Inflammatory macrophage treated with lipopolysaccharide for 1 hour (primary cell): ENCODE results near the gene BTNL9.
"Not testable (repeated sequence)": the region's sequence is repeated elsewhere in the genome, so short reads cannot be mapped to it uniquely, and the experiment has no call there.

Source experiments
- DNase-seq, 2 donors: peaks; one replicate each; pipeline ENCODE4 v3.0.0-alpha.2; 2020 to 2022

The BTNL9 gene

DNA sequence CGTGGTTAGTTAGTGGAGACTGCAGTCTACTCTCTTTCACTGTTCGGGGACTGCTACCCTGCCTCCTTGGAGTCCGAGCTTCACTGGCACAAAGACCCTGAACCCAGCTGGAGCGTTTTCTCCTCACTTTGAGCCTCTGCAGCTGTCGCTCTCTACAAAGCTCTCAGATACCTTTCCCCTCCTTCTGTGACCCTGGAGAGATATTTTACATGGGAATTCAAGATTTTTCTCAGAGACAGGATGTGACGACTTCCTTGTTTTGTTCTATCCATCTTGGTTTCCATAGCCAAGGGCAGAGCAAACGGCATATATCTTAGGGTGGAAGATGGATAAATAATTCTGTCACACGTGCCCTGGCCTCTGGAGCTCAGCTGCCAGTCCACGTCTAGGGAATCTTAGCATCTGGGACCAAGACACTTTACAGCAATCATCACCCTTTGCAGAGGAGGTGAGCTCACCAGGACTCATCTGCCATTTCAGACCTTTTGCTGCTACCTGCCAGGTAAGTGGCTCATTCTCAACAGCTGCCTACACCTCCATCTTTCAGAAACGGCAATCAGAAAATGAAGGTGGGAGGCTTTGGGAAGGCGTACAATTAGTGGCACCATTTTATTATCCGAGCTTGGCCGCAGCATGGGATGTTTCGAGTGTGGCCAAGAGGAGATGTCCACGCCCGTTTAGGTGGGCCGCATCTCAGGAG, at the start of gene BTNL9:
Gene BTNL9, plus strand, starts transcription at position 336 of the 700 bp plus-strand sequence. CDS start 5,224 bp downstream, outside the sequence.
- no peak for DNase-seq

DNA sequence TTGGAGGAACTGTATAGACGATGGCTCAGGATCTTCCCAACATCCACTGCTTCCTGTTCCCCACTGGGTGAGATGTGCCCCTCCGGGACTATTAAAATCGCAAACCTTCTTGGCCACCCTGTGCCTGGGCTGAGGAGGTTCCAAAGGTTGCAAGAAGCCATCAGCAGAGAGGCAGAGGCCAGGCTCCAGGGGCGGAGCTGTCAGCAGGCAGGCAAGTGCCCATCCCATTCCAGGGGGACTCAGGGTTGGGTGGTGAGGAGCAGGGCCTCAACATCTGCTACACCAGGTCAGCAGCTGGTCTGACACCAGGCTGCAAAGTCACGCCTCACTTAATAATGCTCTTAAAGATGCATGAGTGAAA, 49.2 kb upstream of the BTNL9 start:
- DNase-seq, result no peak

DNA sequence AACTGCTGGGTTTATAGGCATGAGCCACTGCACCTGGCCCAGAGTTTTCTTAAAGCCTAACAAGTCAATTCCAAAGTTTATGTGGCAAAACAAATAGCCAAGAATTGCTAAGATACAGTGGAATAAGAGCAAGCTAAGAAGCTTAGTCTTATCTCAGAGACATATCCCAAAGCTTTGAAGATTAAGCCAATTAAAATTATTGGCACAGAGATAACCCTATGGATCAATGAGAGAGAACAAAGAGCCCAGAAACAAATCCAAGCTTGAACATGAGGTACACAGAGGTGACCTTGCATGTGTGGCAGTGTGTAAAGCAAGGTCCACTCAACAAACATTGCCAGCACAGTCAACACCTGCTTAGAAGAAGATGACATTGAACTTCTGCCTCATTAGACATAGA, 38.1 kb upstream of the BTNL9 start:
- no peak for DNase-seq

DNA sequence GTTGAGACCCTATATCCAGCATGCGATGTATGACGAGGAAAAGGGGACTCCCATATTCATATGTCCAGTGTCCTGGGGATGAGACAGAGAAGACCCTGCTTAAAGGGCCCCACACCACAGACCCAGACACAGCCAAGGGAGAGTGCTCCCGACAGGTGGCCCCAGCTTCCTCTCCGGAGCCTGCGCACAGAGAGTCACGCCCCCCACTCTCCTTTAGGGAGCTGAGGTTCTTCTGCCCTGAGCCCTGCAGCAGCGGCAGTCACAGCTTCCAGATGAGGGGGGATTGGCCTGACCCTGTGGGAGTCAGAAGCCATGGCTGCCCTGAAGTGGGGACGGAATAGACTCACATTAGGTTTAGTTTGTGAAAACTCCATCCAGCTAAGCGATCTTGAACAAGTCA, 34.3 kb upstream of the BTNL9 start:
- DNase-seq, result no peak

DNA sequence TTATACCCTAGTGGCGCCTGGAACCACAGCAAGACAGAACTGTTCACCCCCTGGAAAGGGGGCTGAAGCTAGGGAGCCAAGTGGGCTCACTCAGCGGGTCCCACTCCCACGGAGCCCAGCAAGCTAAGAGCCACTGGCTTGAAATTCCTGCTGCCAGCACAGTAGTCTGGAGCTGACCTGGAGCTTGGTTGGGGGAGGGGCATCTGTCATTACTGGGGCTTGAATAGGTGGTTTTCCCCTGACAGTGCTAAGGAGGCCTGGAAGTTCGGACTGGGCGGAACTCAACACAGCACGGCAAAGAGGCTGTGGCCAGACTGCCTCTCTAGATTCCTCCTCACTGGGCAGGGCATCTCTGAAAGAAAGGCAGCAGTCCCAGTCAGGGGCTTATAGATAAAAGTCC, 31.9 kb upstream of the BTNL9 start:
- DNase-seq, result no peak

DNA sequence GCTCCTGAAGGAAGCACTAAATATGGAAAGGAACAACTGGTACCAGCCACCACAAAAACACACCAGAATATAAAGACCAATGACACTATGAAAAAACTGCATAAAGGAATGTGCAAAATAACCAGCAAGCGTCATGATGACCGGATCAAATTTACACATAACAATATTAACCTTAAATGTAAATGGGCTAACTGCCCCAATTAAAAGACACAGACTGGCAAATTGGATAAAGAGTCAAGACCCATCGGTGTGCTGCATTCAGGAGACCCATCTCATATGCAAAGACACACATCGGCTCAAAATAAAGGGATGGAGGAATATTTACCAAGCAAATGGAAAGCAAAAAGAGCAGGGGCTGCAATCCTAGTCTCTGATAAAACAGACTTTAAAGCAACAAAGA, 30.0 kb upstream of the BTNL9 start:
- not testable (repeated sequence) for DNase-seq

DNA sequence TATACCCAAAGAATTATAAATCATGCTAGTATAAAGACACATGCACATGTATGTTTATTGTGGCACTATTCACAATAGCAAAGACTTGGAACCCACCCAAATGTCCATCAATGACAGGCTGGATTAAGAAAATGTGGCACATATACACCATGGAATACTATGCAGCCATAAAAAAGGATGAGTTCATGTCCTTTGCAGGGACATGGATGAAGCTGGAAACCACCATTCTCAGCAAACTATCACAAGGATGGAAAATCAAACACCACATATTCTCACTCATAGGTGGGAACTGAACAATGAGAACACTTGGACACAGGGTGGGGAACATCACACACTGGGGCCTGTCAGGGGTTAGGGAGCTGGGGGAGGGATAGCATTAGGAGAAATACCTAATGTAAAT, 25.4 kb upstream of the BTNL9 start:
- not testable (repeated sequence) for DNase-seq

DNA sequence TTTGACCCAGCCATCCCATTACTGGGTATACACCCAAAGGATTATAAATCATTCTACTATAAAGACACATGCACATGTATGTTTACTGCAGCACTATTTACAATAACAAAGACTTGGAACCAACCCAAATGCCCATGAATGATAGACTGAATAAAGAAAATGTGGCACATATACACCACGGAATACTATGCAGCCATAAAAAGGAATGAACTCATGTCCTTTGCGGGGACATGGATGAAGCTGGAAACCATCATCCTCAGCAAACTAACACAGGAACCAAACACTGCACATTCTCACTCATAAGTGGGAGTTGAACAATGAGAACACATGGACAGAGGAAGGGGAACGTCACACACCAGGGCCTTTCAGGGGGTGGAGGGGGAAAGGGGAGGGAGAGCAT, 22.6 kb upstream of the BTNL9 start:
- not testable (repeated sequence) for DNase-seq

DNA sequence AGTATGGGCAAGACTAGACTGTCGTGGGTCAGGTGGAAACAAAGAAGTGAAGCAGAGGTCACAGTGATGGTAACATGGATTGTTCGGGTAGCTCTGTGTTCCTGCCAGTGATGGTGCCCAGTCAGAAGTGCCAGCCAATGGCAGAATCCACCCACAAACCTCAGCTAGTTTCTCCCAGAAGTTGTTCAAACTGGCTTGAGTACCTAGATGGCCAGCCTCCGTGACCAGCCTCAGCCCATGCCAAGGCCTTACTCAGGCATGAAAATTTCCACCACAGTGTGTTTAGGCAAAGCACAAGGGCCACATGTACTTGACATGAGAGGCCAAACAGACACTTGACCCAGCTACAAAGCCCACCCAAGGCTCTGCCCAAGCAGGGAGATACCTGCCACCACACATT, 19.4 kb upstream of the BTNL9 start:
- DNase-seq, result no peak

DNA sequence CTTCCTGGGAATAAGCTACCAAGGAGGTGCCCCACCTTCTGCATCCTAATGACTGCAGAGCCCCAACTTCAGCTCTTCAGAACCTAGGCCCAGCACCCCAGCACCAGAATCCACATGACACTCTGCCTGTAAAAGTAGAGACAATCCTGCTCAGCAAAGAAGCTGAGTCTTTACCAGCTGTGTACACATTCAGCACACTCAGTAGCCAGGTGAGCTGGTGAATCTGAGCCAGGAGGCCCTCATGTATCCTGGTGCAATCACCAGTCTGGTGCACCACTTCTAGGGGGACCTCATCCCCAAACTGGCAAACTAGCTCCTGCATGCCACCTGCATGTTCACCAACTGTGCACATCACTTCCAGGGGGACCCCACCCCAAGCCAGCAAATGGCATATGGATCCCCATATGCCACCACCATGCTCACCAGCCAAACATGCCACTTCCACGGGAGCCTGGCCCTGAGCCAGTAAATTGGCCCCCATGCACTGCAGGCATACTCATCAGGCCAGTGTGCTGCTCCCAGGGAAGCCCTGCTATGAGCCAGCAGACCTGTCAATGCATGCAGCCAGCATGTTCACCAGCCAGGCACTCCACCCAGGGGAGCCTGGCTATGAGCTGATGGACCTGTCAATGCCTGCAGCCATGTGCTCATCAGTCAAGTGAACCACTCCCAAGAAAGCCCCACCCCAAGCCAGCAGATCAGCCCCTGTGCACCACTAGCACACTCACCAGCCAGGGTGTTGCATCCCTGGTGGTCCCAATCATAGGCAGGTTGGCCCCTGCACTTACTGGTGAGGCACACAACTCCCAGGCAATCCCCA, 15.6 kb upstream of the BTNL9 start:
- no peak for DNase-seq

DNA sequence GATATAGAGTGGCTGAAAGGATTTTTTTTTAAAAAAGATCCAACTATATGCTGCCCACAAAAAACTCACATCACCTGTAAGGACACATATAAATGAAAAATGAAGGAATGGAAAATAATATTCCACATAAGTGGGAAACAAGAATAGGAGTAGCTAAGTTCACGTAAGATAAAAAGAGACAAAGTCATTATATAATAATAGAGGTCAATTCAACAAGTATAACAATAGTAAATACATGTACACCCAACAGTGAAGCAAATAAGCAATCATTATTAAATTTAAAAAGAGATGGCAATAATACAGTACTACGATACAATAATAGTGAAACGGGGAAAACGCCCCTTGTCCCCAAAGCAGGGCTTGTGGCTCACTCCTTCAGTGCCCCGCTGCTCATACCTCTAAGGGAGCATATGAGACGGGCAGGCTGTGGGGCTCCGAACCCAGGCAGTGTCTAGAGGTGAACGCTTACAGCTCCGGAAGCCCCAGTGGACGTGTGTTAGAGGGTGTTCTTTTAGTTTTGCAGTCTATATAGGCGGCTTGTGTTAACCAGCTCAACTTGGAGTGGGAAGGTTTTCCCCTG, 12.5 kb upstream of the BTNL9 start:
- DNase-seq, result no peak

DNA sequence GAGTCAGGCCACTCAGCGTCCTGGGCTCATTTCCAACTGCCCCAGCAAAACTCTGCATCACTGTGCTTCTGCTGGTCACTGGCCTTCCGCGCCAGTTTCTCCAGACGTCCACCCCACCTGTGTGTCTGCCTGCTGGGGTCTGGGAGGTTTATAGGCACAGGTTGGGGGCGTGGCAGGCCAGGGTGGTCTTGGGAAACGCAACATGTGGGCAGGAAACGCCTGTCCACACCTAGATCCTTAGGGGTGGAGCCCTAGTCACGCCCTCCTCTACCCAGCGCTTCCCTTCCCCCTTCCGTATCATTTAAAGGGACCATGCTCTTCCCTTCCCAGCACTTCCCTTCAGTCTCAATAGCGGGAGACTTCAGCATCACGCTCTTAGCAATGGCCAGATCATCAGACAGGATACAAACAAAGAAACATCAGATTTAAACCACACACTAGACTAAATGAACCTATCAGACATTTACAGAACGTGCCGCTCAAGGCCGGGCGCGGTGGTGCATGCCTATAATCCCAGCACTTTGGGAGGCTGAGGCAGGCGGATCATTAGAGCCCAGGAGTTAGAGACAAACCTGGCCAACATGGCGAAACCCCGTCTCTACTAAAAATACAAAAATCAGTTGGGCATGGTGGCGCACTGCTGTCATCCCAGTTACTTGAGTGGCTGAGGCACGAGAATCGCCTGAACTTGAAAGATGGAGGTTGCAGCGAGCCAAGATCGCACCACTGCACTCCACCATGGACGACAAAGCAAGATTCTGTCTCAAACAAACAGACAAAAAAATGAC, 11.8 kb upstream of the BTNL9 start:
- DNase-seq, result no peak

DNA sequence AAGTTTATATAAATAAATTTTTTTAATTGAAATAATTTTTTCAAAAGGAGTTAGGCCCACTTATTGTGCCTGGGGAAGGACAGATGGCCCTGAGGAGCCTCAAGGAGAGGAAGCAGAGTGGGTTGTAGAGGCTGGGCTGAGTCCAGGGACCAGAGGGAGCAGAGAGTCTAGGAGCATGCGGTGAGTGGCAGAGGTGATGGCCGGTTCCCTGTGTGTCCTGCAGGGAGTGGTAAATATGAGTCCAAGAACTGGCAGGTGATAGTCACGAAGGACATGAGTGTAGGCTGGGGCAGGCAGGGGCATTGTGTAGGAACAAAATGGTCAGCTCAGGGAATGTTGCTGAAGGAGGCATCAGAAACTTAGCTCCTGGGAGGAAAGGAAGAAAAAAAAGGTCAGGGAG, 8.3 kb upstream of the BTNL9 start:
- no peak for DNase-seq

DNA sequence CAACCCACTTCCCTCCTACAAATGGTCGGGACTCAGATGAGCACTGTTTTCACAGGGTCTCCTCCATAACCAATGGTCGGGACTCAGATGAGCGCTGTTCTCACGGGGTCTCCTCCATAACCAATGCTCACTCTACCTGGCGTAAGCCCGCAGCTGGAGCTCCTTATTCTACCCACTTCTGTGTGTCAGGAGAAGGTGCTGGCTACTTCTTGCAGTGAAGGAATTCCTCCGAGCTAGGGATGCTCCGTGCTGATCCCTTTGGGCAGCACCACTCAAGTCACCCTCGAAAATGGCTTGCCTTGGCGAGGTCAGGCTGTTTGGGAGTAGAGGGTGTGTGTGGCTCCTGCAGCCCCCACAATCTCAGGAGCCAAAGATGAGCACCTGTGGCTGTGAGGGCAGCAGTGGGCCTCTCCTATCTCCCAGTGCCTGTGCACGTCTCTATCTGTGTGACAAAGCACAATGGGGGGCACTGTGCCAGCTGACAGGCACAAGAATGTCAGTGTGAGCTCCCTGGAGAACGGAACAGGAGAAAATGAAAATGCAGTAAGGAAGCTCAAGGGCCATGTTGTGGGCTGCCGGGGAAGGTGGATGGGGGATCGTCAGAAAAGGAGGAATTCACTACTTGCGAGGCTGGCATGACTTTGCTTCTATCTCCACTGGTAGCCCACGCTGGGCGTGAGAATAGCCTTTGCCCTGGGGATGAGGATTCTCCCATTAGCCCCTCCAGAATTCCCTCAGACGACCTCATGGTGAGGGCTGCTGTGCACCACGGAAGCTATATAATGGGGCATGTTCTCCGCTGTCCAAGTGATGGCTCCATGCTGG, 3.9 kb upstream of the BTNL9 start:
- DNase-seq, result no peak

DNA sequence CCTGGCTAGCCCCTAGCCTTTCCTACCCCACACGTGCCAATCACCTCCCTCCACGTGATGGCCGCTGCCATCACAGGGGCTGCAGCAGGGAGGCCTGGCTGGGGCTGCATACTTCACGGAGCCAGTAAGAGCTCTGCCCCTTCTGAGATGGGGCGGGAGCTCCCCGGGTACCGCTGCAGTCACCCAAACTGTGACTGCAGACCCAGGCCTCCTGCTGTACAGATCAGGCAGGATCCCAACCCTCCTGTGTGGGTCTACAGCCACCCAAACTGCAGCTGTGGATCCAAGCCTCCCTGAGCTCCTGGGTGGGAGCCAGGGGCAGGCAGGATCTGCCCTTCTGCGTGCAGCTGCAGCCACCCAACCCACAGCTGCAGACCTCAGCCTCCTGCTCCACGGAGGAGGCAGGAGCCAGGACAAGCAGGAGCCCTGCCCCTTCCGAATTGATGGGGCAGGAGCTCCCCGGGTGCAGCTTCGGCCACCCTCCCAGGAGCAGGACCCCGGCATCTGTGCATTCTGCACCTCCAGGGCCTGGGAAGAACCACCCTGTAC, 3.2 kb upstream of the BTNL9 start:
- no peak for DNase-seq

DNA sequence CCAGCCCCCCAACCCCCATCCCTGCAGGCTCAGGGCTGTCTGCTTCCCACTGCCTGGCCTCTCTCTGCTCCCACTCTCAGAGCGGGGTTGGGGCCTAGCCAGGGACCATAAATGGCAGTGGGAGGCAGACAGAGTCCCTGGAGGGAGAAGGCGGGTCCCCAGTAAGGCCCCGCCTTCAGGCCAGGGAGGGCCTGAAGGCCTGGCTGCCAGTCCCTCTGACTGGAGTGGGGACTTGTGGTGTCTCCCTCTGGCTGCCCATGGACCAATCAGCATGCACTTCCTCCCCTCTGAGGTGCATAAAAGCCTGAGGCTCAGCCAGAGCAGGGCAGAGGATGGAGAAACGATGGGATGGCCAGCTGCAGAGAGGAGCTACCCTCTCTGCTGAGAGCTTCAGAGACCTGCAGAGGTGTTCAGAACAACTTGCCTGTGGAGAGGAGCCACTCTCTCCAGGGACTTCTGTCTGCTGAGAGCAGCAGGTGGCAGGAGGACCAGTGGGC, 2.7 kb upstream of the BTNL9 start:
- DNase-seq, result no peak

DNA sequence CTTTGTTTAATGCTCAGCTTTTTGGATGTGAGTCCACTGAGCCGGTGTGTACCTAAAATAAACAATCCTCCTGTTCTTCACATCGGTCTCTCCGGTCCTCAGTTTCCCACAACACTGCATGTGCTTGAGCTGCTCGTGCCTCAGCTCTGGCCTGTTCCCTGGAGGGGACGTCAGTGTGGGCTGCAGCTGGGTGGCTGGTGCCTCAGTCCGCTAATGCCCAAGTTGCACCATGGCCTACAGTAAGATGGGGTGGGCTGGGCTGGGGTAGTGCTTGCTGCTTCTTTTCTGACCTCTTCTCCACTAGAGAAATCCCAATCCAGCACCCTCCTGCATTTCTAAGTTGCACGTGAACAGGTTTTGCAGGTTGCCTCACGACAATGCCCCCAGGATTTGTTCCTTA, 595 bp upstream of the BTNL9 start:
- DNase-seq, result no peak

DNA sequence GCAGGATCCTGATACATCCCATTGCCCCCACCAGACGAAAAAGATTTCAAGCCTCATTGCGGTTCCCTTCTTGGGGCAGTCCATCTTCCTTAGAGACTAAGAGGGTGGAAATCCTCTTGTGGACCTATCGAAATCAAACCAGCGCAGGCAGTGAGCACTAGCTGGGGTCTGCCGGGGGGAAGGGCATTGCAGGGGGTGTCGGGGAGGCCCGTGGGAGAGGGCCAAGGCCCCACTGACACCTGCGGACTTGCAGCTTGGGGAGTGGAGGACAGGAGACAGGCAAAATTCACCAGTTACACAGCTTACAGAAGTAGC, 522 bp downstream of the BTNL9 start:
- DNase-seq, result no peak

DNA sequence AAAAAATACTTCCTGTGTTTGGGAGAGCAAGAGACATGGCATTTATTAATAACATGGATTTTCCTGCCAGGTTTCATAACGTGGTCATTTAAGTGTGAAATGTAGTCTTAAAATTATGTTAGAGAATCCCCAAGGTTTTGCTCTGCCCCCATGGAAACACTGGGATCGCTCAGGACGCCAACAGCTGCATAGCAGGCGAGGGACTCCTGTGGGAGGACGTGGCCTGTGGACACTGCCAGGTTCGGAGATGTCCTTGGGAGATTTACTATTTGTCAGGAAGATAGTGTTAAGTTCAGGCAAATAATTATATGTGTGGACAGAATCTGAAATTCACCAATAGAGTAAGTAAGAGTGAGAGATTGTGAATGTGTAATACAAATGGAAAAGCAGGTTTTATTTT, 977 bp downstream of the BTNL9 start:
- no peak for DNase-seq

DNA sequence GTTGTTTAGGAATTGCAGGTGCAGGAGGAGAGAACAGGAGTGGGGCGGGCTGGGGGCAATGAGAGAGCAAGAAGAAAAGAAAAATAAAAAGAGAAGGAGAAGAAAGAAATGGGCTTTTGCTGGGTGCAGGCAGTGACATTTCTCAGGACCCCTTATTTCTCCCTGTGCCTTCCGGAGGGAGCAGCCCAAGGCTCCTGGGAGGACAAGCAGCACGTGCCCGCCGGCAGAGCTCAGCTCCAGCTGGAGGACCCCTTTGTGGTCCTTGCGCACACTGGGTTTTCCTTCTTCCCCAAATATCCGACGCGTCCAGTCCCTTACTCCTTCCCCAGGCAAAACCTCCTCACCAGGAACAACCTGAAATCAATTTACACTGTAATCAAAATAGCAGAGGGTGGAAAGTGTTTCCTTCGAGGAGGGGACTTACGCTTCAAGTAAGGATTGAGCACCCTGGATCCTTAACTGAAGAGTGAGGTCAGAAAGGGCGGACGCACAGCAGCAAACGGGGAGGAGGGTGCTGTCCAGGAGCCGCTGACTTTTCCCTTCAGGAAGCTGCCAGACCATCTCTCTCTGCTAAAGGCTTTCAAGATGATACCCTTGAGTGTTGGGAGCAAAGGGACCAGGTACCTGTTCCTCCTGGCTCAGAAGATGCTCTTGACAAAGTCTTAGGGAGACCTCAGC, 2.1 kb downstream of the BTNL9 start:
- DNase-seq, result no peak

DNA sequence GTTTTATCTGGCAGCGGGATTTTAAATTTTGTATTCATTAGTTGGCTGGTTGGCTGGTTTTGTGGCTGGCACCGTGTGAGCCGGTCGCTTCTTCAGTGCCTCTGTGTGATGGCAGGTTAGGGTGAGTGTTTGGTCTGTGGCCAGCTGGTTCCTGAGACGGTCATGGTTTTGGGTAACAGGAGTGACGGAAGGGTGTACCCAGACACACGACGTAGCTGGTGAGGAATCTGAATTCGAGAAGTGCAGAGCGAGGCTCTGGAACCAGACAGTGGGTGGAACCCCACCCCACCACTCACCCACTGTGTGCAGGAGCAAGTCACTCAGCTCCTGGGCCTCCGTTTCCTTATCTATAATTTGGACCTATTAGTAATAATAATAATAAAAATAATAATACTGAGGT, 2.7 kb downstream of the BTNL9 start:
- DNase-seq, result no peak
